ACC112 (cell line): ENCODE results near the gene TMTC1.

Experiments used
- H2AFZ ChIP-seq: fragments of 200-600 bp; sonication (generic); one replicate; pipeline ENCODE4 v1.6.0; 2017; ENCODE audit warnings: antibody characterized with exemption, low read length; ENCODE audit not compliant: unreplicated experiment
- H3K27ac ChIP-seq: fragments of 200-600 bp; sonication (generic); 2 replicates; pipeline ENCODE4 v1.5.1; 2014; ENCODE audit warnings: low read depth, mild to moderate bottlenecking, antibody characterized with exemption, low read length, moderate library complexity
- H3K27me3 ChIP-seq: fragments of 200-600 bp; sonication (generic); 2 replicates; pipeline ENCODE4 v1.6.1; 2014; ENCODE audit warnings: mild to moderate bottlenecking, antibody characterized with exemption, low read length, moderate library complexity, mixed read lengths; ENCODE audit not compliant: insufficient read depth
- H3K36me3 ChIP-seq: fragments of 200-600 bp; sonication (generic); 2 replicates; pipeline ENCODE4 v1.6.1; 2016; ENCODE audit warnings: mild to moderate bottlenecking, antibody characterized with exemption, low read length, moderate library complexity, mixed read lengths; ENCODE audit not compliant: insufficient read depth
- H3K4me1 ChIP-seq: fragments of 200-600 bp; sonication (generic); one replicate; pipeline ENCODE4 v1.6.1; 2016; ENCODE audit warnings: low read length, mixed read lengths; ENCODE audit not compliant: insufficient read depth, unreplicated experiment, control insufficient read depth
- H3K4me3 ChIP-seq: fragments of 200-600 bp; sonication (generic); 2 replicates; pipeline ENCODE4 v1.5.1; 2014; ENCODE audit warnings: mild to moderate bottlenecking, low read depth, low read length
- H3K79me2 ChIP-seq: fragments of 200-600 bp; sonication (generic); one replicate; pipeline ENCODE4 v1.6.0; 2016; ENCODE audit warnings: low read length; ENCODE audit not compliant: control insufficient read depth, unreplicated experiment, insufficient read depth

The TMTC1 gene

GRCh38 chr12:29741342-29742241 lies 42.1 kb downstream of the TMTC1 start:
- peaks cover 39% of the 10 kb centered on the region for H3K79me2 ChIP-seq
- H2AFZ ChIP-seq, result no peak overlapping the region
- no peaks in the 10 kb centered on the region for H3K27me3 ChIP-seq
- peak overlapping the region; percentile 45 for H3K4me3 ChIP-seq
- peaks cover 15% of the 10 kb centered on the region for H3K36me3 ChIP-seq
- peaks cover 78% of the 10 kb centered on the region for H3K4me1 ChIP-seq
- H3K27ac ChIP-seq, result peak overlapping the region; percentile 99

GRCh38 chr12:29739279-29739991 lies 44.3 kb downstream of the TMTC1 start:
- peak overlapping the region; percentile 99 for H3K27ac ChIP-seq
- H3K4me1 ChIP-seq, result peaks cover 78% of the 10 kb centered on the region
- H3K4me3 ChIP-seq, result no peak overlapping the region
- H3K36me3 ChIP-seq, result 0 out of 2 replicates have a peak, but pooled peaks cover 14% of the 10 kb centered on the region
- H3K27me3 ChIP-seq, result no peaks in the 10 kb centered on the region
- H3K79me2 ChIP-seq, result peaks cover 46% of the 10 kb centered on the region
- H2AFZ ChIP-seq, result no peak overlapping the region

GRCh38 chr12:29738365-29738764 lies 45.4 kb downstream of the TMTC1 start:
- H3K36me3 ChIP-seq, result 0 out of 2 replicates have a peak, but pooled peaks cover 14% of the 10 kb centered on the region
- peaks cover 79% of the 10 kb centered on the region for H3K4me1 ChIP-seq
- H2AFZ ChIP-seq, result no peak overlapping the region
- no peak overlapping the region for H3K4me3 ChIP-seq
- H3K79me2 ChIP-seq, result peaks cover 50% of the 10 kb centered on the region
- peak overlapping the region; percentile 99 for H3K27ac ChIP-seq
- H3K27me3 ChIP-seq, result no peaks in the 10 kb centered on the region

- H3K4me3 ChIP-seq, result no peak overlapping the region
- peaks cover 51% of the 10 kb centered on the region for H3K79me2 ChIP-seq
- H3K27ac ChIP-seq, result peak overlapping the region; percentile 99
- H3K4me1 ChIP-seq, result peaks cover 79% of the 10 kb centered on the region
- no peak overlapping the region for H2AFZ ChIP-seq
- no peaks in the 10 kb centered on the region for H3K27me3 ChIP-seq
- peaks cover 18% of the 10 kb centered on the region; the same call in 1 of the 2 replicates for H3K36me3 ChIP-seq
Measured at GRCh38 chr12:29737644-29738043, 46.1 kb downstream of the TMTC1 start.

- Histone ChIP-seq H3K27ac (peak overlapping the region; percentile 1; the same call in 1 of the 2 replicates), H3K4me3 (no peak overlapping the region), H3K4me1 (peaks cover 74% of the 10 kb centered on the region), H3K36me3 (peaks cover 28% of the 10 kb centered on the region; the same call in 1 of the 2 replicates), H3K27me3 (no peaks in the 10 kb centered on the region), H2AFZ (no peak overlapping the region), H3K79me2 (peaks cover 63% of the 10 kb centered on the region)
Measured at GRCh38 chr12:29735604-29736003, 48.1 kb downstream of the TMTC1 start.

- no peak overlapping the region for H2AFZ ChIP-seq
- H3K4me1 ChIP-seq, result peaks cover 66% of the 10 kb centered on the region
- peaks cover 68% of the 10 kb centered on the region for H3K79me2 ChIP-seq
- H3K4me3 ChIP-seq, result no peak overlapping the region
- peak overlapping the region; percentile 75 for H3K27ac ChIP-seq
- no peaks in the 10 kb centered on the region for H3K27me3 ChIP-seq
- peaks cover 28% of the 10 kb centered on the region; the same call in 1 of the 2 replicates for H3K36me3 ChIP-seq
Measured at GRCh38 chr12:29734734-29735133, 49.0 kb downstream of the TMTC1 start.

- Histone ChIP-seq H3K79me2 (peaks cover 71% of the 10 kb centered on the region), H3K27ac (peak overlapping the region; percentile 75), H3K4me1 (peaks cover 61% of the 10 kb centered on the region), H3K27me3 (no peaks in the 10 kb centered on the region), H2AFZ (no peak overlapping the region), H3K4me3 (no peak overlapping the region), H3K36me3 (peaks cover 28% of the 10 kb centered on the region; the same call in 1 of the 2 replicates)
Measured at GRCh38 chr12:29734305-29734704, 49.4 kb downstream of the TMTC1 start.

GRCh38 chr12:29733501-29733900 lies 50.2 kb downstream of the TMTC1 start:
- Histone ChIP-seq H3K79me2 (peaks cover 71% of the 10 kb centered on the region), H2AFZ (no peak overlapping the region), H3K4me3 (no peak overlapping the region), H3K27me3 (no peaks in the 10 kb centered on the region), H3K36me3 (peaks cover 28% of the 10 kb centered on the region; the same call in 1 of the 2 replicates), H3K27ac (peak overlapping the region; percentile 75), H3K4me1 (peaks cover 53% of the 10 kb centered on the region)

- Histone ChIP-seq H3K27me3 (no peaks in the 10 kb centered on the region), H3K27ac (peak overlapping the region; percentile 75), H3K36me3 (peaks cover 28% of the 10 kb centered on the region; the same call in 1 of the 2 replicates), H3K4me1 (peaks cover 49% of the 10 kb centered on the region), H2AFZ (no peak overlapping the region), H3K4me3 (peak overlapping the region; percentile 6; the same call in 1 of the 2 replicates), H3K79me2 (peaks cover 71% of the 10 kb centered on the region)
Measured at GRCh38 chr12:29733060-29733459, 50.7 kb downstream of the TMTC1 start.

- peak overlapping the region; percentile 75 for H3K27ac ChIP-seq
- H3K36me3 ChIP-seq, result peaks cover 28% of the 10 kb centered on the region; the same call in 1 of the 2 replicates
- peaks cover 70% of the 10 kb centered on the region for H3K79me2 ChIP-seq
- peaks cover 44% of the 10 kb centered on the region for H3K4me1 ChIP-seq
- no peak overlapping the region for H2AFZ ChIP-seq
- no peaks in the 10 kb centered on the region for H3K27me3 ChIP-seq
- peak overlapping the region; percentile 6; the same call in 1 of the 2 replicates for H3K4me3 ChIP-seq
Measured at GRCh38 chr12:29732593-29732992, 51.1 kb downstream of the TMTC1 start.
